Smooth muscle cell (in vitro differentiated cells): Measurements from ENCODE around the gene CD79A. TPM values are rescaled to one million over a fixed set of nuclear protein-coding genes. Genes with fewer than 3 reads are reported as not detected.

Experiments
- DNase-seq: peaks from one replicate; lab custom pipeline; 2025; ENCODE audit not compliant: unreplicated experiment; lab: John Stamatoyannopoulos, UW
- H2AFZ ChIP-seq: fragments of 200-600 bp; sonication (generic); 2 replicates; pipeline ENCODE4 v1.6.0; 2016; ENCODE audit warnings: antibody characterized with exemption, low read depth, mild to moderate bottlenecking
- H3F3A ChIP-seq: fragments of 200-600 bp; sonication (generic); 2 replicates; pipeline ENCODE4 v1.6.0; 2017; ENCODE audit warnings: antibody characterized with exemption, low read depth
- H3K27ac ChIP-seq: fragments of 200-600 bp; sonication (generic); 2 replicates; pipeline ENCODE4 v1.5.1; 2016; ENCODE audit warnings: low read depth, mild to moderate bottlenecking
- H3K27me3 ChIP-seq: fragments of 200-600 bp; sonication (generic); 2 replicates; pipeline ENCODE4 v1.6.1; 2016; ENCODE audit warnings: low read depth, mild to moderate bottlenecking
- H3K36me3 ChIP-seq: fragments of 200-600 bp; sonication (generic); 2 replicates; pipeline ENCODE4 v1.5.1; 2016; ENCODE audit warnings: low read depth
- H3K4me1 ChIP-seq: fragments of 200-600 bp; sonication (generic); 2 replicates; pipeline ENCODE4 v1.5.1; 2016; ENCODE audit warnings: low read depth
- H3K4me2 ChIP-seq: fragments of 200-600 bp; sonication (generic); 2 replicates; pipeline ENCODE4 v1.6.0; 2016; ENCODE audit warnings: mild to moderate bottlenecking
- H3K4me3 ChIP-seq: fragments of 200-600 bp; sonication (generic); 2 replicates; pipeline ENCODE4 v1.5.1; 2016; ENCODE audit warnings: mild to moderate bottlenecking
- H3K79me2 ChIP-seq: fragments of 200-600 bp; sonication (generic); 2 replicates; pipeline ENCODE4 v1.6.0; 2016; ENCODE audit warnings: low read depth, mild to moderate bottlenecking
- H3K9ac ChIP-seq: fragments of 200-600 bp; sonication (generic); 2 replicates; pipeline ENCODE4 v1.6.0; 2016; ENCODE audit warnings: low read depth
- H3K9me3 ChIP-seq: fragments of 200-600 bp; sonication (generic); replicated peaks from 2 replicates; pipeline ENCODE4 v1.5.1; 2016; ENCODE audit warnings: low read depth
- H4K20me1 ChIP-seq: fragments of 200-600 bp; sonication (generic); 2 replicates; pipeline ENCODE4 v1.6.0; 2016; ENCODE audit warnings: low read depth
- CTCF ChIP-seq: fragments of 200-600 bp; sonication (generic); IDR thresholded peaks from 2 replicates; pipeline ENCODE4 v1.5.1; 2017; ENCODE audit warnings: borderline replicate concordance, mild to moderate bottlenecking, antibody characterized with exemption; ENCODE audit not compliant: insufficient read depth, poor library complexity, severe bottlenecking
- WGBS: methylation state at CpG from one replicate; pipeline ENCODE4 v1.1.7; 2016; ENCODE audit warnings: low lambda C conversion rate; 5-methylcytosine and 5-hydroxymethylcytosine counted together
- polyA plus RNA-seq: library from polyadenylated mRNA; unstranded; fragments of >200 nt; fragmentation: Nextera tagmentation; extraction: Ambion mirVana; gene quantifications from 2 replicates; pipeline ENCODE4 v1.2.1, GENCODE V29; 2016
- total RNA-seq: library from RNA; depleted of rRNA; stranded (reverse); fragments of >200 nt; gene quantifications from 2 replicates; pipeline ENCODE4 v1.2.3, GENCODE V29; 2014

Gene CD79A
- total and polyA plus RNA-seq, 2 experiments from 2014 or later = 0.41 TPM; not detected in 1

GRCh38 chr19:41850381-41850780 lies 26.7 kb upstream of the CD79A start:
- Histone ChIP-seq H3K9ac (no peak overlapping the region), H3K27ac (no peak overlapping the region), H3F3A (no peaks in the 10 kb centered on the region), H3K4me2 (no peak overlapping the region), H3K9me3 (no peaks in the 10 kb centered on the region), H2AFZ (no peak overlapping the region), H3K27me3 (peaks cover 41% of the 10 kb centered on the region), H3K79me2 (no peaks in the 10 kb centered on the region), H4K20me1 (no peaks in the 10 kb centered on the region), H3K4me1 (no peaks in the 10 kb centered on the region), H3K4me3 (no peak overlapping the region), H3K36me3 (no peaks in the 10 kb centered on the region)
- no peak for DNase-seq
- TF ChIP-seq CTCF = no peak
- WGBS = 76% methylated on average over 5 of the region's 5 CpGs

GRCh38 chr19:41851456-41851855 lies 25.6 kb upstream of the CD79A start:
- Histone ChIP-seq H3K36me3 (no peaks in the 10 kb centered on the region), H3K9me3 (no peaks in the 10 kb centered on the region), H3K4me3 (no peak overlapping the region), H3K27ac (no peak overlapping the region), H3K27me3 (peaks cover 41% of the 10 kb centered on the region), H3K9ac (no peak overlapping the region), H2AFZ (no peak overlapping the region), H3K79me2 (no peaks in the 10 kb centered on the region), H3K4me2 (no peak overlapping the region), H3K4me1 (no peaks in the 10 kb centered on the region), H4K20me1 (no peaks in the 10 kb centered on the region), H3F3A (no peaks in the 10 kb centered on the region)
- WGBS = 66% methylated on average over 4 of the region's 4 CpGs
- no peak for TF ChIP-seq CTCF
- no peak for DNase-seq

- H3K79me2 ChIP-seq = no peaks in the 10 kb centered on the region
- no peak overlapping the region for H3K9ac ChIP-seq
- H3K27ac ChIP-seq = no peak overlapping the region
- no peaks in the 10 kb centered on the region for H4K20me1 ChIP-seq
- peaks cover 41% of the 10 kb centered on the region for H3K27me3 ChIP-seq
- H2AFZ ChIP-seq = no peak overlapping the region
- H3K4me1 ChIP-seq = no peaks in the 10 kb centered on the region
- no peaks in the 10 kb centered on the region for H3F3A ChIP-seq
- TF ChIP-seq CTCF = no peak
- WGBS = 86% methylated on average over 2 of the region's 2 CpGs
- no peak for DNase-seq
- H3K9me3 ChIP-seq = no peaks in the 10 kb centered on the region
- H3K36me3 ChIP-seq = no peaks in the 10 kb centered on the region
- no peak overlapping the region for H3K4me3 ChIP-seq
- no peak overlapping the region for H3K4me2 ChIP-seq
Measured at GRCh38 chr19:41853344-41853743, 23.7 kb upstream of the CD79A start.

GRCh38 chr19:41853768-41854167 lies 23.3 kb upstream of the CD79A start:
- H3F3A ChIP-seq = no peaks in the 10 kb centered on the region
- H3K9me3 ChIP-seq = no peaks in the 10 kb centered on the region
- H3K27me3 ChIP-seq = peaks cover 41% of the 10 kb centered on the region
- H2AFZ ChIP-seq = no peak overlapping the region
- no peak overlapping the region for H3K4me2 ChIP-seq
- no peak overlapping the region for H3K27ac ChIP-seq
- TF ChIP-seq CTCF = no peak
- no peak for DNase-seq
- no peaks in the 10 kb centered on the region for H3K79me2 ChIP-seq
- no peaks in the 10 kb centered on the region for H3K4me1 ChIP-seq
- no peak overlapping the region for H3K4me3 ChIP-seq
- H3K36me3 ChIP-seq = no peaks in the 10 kb centered on the region
- 50% methylated on average over 2 of the region's 2 CpGs for WGBS
- H4K20me1 ChIP-seq = no peaks in the 10 kb centered on the region
- H3K9ac ChIP-seq = no peak overlapping the region
